GM10266 (cell line): Measurements from ENCODE around the gene CPNE5.

Source experiments
- DNase-seq: peaks from one replicate; pipeline ENCODE4 v3.0.0; 2012; ENCODE audit errors: extremely low spot score
- TF ChIP-seq, protein P1 (sequence below): IDR thresholded peaks from 2 replicates; pipeline ENCODE4 v1.5.1; 2012; ENCODE audit warnings: mild to moderate bottlenecking, low read depth; ENCODE audit not compliant: control insufficient read depth, insufficient read depth; ENCODE audit errors: missing control alignments

CPNE5 gene

DNA sequence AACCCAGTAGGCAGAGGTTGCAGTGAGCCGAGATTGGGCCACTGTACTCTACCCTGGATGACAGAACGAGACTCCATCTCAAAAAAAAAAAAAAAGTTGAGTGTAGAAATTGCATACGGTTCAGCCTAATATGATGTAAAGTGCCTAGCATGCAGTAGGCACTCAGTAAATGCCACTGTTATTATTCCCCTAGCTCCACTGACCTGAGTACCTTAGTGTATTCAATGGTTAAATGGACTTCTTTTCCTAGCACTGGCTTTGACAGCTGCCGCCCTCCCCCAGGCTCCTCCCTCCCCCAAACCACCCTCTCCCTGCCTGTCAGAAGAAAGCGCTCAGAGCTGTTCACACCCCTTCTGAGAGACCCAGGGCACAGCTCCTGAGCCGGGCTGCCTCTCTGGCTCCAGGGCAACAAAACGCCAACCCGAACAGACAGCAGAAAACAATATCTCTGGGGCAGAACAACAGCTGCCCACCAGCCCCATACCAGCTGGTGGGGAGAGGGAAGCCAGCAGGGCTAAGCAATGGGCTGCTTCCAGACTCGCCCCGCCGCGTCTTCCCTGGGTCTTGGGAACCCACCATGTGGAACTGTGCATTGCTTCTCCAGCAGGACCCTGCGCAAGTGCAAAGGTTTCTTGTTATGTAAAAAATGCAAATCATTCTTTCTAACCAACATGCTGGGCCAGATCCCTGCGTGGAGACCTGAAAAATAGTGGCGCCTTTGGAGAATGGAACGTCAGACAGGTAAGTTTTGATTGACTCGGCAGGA is 4.5 kb downstream of the CPNE5 start:
- TF ChIP-seq, protein P1, sequence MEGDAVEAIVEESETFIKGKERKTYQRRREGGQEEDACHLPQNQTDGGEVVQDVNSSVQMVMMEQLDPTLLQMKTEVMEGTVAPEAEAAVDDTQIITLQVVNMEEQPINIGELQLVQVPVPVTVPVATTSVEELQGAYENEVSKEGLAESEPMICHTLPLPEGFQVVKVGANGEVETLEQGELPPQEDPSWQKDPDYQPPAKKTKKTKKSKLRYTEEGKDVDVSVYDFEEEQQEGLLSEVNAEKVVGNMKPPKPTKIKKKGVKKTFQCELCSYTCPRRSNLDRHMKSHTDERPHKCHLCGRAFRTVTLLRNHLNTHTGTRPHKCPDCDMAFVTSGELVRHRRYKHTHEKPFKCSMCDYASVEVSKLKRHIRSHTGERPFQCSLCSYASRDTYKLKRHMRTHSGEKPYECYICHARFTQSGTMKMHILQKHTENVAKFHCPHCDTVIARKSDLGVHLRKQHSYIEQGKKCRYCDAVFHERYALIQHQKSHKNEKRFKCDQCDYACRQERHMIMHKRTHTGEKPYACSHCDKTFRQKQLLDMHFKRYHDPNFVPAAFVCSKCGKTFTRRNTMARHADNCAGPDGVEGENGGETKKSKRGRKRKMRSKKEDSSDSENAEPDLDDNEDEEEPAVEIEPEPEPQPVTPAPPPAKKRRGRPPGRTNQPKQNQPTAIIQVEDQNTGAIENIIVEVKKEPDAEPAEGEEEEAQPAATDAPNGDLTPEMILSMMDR = no peak
- no peak for DNase-seq

DNA sequence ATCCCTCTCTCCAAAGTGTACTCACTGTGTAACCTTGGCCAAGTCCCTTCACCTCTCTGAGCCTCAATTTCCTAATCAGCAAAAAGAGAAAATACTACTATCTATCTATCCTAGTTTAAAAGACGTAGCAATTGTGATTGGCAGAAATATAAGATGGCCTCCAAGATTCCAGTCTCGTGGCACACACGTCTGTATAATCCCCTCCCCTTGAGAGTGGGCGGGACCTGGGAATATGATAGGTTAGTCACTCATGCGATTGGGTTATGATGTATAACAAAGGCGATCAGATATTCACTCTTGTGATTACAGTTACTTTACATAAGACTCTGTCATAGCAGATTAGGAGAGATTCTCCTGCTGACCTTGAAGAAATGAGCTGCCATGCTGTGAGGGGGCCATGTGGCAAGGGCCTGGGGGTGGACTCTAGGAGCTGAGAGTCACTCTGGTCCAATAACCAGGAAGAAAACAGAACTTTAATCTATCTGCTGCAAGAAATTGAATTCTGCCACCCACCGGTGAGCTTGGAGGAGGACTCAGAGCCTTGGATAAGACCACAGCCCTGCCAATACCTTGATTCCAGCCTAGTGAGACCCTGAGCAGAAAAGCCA is 6.0 kb downstream of the CPNE5 start:
- DNase-seq = no peak
- TF ChIP-seq, protein P1 = no peak

DNA sequence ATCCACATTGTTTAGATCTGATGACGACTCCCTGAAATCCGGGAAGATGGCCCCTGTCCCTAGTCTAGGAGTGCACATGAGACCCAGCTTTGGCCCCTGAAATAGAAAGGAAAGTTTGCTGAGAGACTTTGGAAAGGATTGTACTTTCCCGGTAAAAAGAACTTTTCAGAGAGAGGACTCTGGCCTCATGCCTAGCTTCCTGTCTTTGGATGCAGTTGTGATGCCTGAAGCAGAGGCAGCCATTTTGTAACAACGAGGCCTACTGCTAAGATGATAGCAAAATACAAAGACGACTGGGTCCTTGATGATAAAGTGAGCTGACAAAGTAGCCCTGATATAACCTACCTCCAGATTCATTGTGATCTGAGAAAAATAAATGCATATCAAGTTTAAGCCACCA is 6.9 kb downstream of the CPNE5 start:
- no peak for DNase-seq
- TF ChIP-seq, protein P1 = no peak

DNA sequence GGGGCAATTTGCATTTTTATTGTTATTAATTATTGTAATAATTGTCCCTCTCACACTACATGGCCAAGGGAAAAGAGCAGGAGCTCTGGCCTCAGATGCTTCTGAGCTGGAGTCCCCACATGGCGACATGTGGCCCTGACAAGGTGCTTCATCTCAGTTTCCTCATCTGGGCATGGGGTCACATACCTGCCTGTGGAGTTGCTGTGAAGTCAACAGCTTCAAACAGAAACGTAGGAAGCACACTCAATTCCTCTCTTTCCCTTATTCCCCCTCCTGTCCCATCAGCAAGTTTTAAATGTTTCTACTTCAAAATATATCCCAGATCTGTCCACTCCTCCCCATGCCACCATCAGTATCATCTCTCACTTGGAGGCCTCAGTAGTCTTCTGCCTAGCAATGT is 8.7 kb downstream of the CPNE5 start:
- no peak for DNase-seq
- TF ChIP-seq, protein P1 = no peak

DNA sequence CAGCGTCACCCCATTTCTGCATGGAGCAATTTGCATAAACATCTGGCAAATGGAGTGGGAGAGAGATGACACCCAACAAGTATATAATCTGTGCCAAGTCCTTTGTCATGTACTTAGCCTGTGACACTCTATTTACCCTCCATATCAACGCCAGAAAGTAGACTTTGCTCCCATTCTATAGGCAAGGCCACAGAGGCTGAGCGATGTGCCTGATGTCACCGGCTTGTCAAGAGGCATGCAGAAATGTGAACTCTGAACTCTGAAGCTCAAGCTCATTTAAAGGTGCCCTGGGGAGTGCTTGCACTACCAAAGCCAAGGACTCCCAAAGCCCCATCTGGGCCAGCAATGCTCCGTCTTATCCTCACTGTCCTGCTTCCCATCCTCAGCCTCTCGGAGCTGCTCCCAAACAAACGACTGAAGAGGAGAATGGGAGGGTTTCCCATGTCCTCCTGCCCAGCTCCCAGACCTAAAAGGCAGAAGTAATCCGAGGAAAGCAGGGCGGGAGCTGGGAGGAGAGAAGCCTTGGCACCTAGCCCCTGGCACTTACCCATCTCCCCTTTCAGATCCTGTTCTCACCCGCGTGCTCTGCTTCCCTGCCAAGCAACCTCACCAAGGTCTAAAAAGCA is 9.2 kb downstream of the CPNE5 start:
- TF ChIP-seq, protein P1 = no peak
- no peak for DNase-seq

DNA sequence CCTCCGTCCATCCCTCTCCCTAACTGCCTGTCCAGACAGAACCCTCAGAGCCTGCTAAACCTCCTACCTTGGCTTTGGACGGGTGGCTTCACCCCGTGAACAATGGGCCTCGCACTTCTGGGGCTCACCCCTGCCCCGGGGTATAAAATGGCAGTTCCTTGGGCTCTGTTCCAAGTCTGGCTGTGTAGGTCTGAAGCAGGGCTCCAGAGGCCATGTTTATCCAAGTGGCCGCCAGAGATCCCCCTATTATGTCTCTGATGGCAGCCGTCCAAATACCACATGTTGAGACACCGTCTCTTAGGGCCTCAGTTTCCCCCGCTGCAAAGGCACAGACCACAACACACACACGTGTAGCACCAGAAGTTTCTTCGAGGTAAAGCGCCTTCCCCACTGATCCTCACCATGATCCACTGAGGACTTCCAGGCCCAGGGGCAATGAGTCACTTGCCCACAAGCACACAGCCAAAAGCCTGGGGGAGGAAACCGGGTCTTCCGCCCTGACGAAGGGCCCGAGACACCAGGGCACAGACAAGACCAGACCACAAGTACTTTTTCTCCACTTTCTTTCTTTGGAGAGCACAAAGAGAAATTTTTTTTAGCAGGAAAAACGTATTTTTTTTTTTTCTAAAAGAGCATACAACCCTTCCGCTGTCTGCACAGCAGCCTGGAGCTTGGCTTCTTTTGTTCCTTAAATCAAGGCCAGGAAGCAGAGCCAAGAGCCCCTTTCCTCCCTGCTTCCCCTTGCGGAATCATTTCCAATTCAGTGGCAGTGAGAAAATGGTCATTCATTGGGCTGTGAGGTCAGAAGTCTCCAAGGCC is 11.8 kb downstream of the CPNE5 start:
- TF ChIP-seq, protein P1 = no peak
- no peak for DNase-seq
